Body of pancreas (tissue), 4 donors: ENCODE data around the gene SSR3. TPM values are rescaled to one million over a fixed set of nuclear protein-coding genes. Genes with fewer than 3 reads are reported as not detected.
"Not testable (repeated sequence)": the region's sequence is repeated elsewhere in the genome, so short reads cannot be mapped to it uniquely, and the experiment has no call there.

Source experiments
- ATAC-seq: fragments of 150-250 bp; one replicate; pipeline ENCODE4 v1.9.1; 2016
- DNase-seq, 4 donors: peaks; one replicate each; pipeline ENCODE4 v3.0.0-alpha.2; 2019
- H3K27ac ChIP-seq, 4 donors: fragments of 200-600 bp; sonication (generic); 1 replicate in 3 of 4; 2 replicates in 1 of 4; pipeline versions ENCODE4 v1.5.1 to v1.6.1; 2016 to 2019; ENCODE audit warnings: mild to moderate bottlenecking in 1 of 4, mixed read lengths in 1 of 4, moderate library complexity in 1 of 4
- H3K27me3 ChIP-seq, 2 donors: fragments of 200-600 bp; sonication (generic); one replicate each; pipeline ENCODE4 v1.6.0; 2016; ENCODE audit warnings: mild to moderate bottlenecking in 1 of 2
- H3K36me3 ChIP-seq, 2 donors: fragments of 200-600 bp; sonication (generic); replicated peaks in 1 of 2; 2 replicates each; pipeline ENCODE4 v1.5.1; 2016; ENCODE audit warnings: low read depth in 2 of 2; ENCODE audit not compliant: insufficient read depth in 1 of 2
- H3K4me1 ChIP-seq: fragments of 200-600 bp; sonication (generic); one replicate; pipeline ENCODE4 v1.6.0; 2016
- H3K4me3 ChIP-seq, 2 donors: fragments of 200-600 bp; sonication (generic); 1 replicate in 1 of 2; 2 replicates in 1 of 2; pipeline ENCODE4 v1.5.1; 2016 to 2019
- H3K9me3 ChIP-seq, 3 donors: fragments of 200-600 bp; sonication (generic); 1 replicate in 2 of 3; 2 replicates in 1 of 3; pipeline ENCODE4 v1.5.1; 2016
- CTCF ChIP-seq, 7 experiments: fragments of 450-650 bp in 4 of 7; fragments of 200-600 bp in 3 of 7; sonication (generic) in 3 of 7; IDR thresholded peaks; one replicate each; pipeline ENCODE4 v1.5.1; 2016 to 2019; ENCODE audit warnings: antibody characterized with exemption in 7 of 7
- POLR2A ChIP-seq, 3 donors: fragments of 450-650 bp; IDR thresholded peaks; one replicate each; pipeline ENCODE4 v1.6.1; 2016; ENCODE audit warnings: antibody characterized with exemption in 3 of 3, mild to moderate bottlenecking in 2 of 3
- WGBS, 2 donors: methylation state at CpG; one replicate each; pipeline ENCODE4 v1.1.5; 2017; 5-methylcytosine and 5-hydroxymethylcytosine counted together
- intact Hi-C: fragments of 100-400 bp; cut with DNase I; formaldehyde crosslinking; loops from one replicate; pipeline ENCODE4 v1.15.1; 2023
- total RNA-seq, 2 donors: library from RNA; depleted of rRNA; stranded (reverse); fragments of >200 nt; gene quantifications; one replicate each; pipeline ENCODE4 v1.1.0, GENCODE V29; 2016

The SSR3 gene
- total RNA-seq, 2 donors from 2014 or later = 77.1 to 97.5 TPM

- no peak overlapping the region for H3K27ac ChIP-seq
- H3K4me3 ChIP-seq = no peak overlapping the region
- no peak for ATAC-seq
- intact Hi-C loops = loop anchor here (10.0 kb wide), 1 partner anchor 91 kb away; no protein-coding TSS in a partner anchor
- H3K36me3 ChIP-seq = no peaks in the 10 kb centered on the region
- TF ChIP-seq CTCF (IDR thresholded peaks at IDR 0.05) (no peak), POLR2A (IDR thresholded peaks at IDR 0.05) (no peak)
- peaks cover 14% of the 10 kb centered on the region for H3K4me1 ChIP-seq
- WGBS, 2 donors = 33 to 50% methylated on average over 1 of the region's 1 CpG
- H3K27me3 ChIP-seq = no peaks in the 10 kb centered on the region
- DNase-seq = no peak
- H3K9me3 ChIP-seq = no peaks in the 10 kb centered on the region
Observed at GRCh38 chr3:156563900-156564682, 9.2 kb upstream of the SSR3 start.

- H3K4me3 ChIP-seq, ATAC-seq, H3K27me3 ChIP-seq, DNase-seq, H3K9me3 ChIP-seq, H3K36me3 ChIP-seq, H3K27ac ChIP-seq: not testable (repeated sequence)
- peaks cover 23% of the 10 kb centered on the region for H3K4me1 ChIP-seq
- 74 to 75% methylated on average over 8 of the region's 8 CpGs for WGBS, 2 donors
- intact Hi-C loops = loop anchor here (10.0 kb wide), 1 partner anchor 92 kb away; no protein-coding TSS in a partner anchor
Observed at GRCh38 chr3:156562486-156562885, 7.6 kb upstream of the SSR3 start.

- DNase-seq = no peak
- no peaks in the 10 kb centered on the region for H3K27me3 ChIP-seq
- ATAC-seq = no peak
Observed at GRCh38 chr3:156561533-156561932, 6.6 kb upstream of the SSR3 start.

GRCh38 chr3:156559321-156559720 is 4.4 kb upstream of the SSR3 start:
- Histone ChIP-seq H3K9me3 (no peaks in the 10 kb centered on the region), H3K27ac (peak overlapping the region in 3 of 4 donors; percentile 34 to 59 (median 40)), H3K4me3 (no peak overlapping the region), H3K27me3 (no peaks in the 10 kb centered on the region), H3K36me3 (no peaks in the 10 kb centered on the region), H3K4me1 (peaks cover 23% of the 10 kb centered on the region)
- TF ChIP-seq POLR2A (IDR thresholded peaks at IDR 0.05) (no peak), CTCF (IDR thresholded peaks at IDR 0.05) (no peak)
- ATAC-seq (no peak), DNase-seq (no peak)
- 3 to 9% methylated on average over 1 of the region's 1 CpG for WGBS, 2 donors
- intact Hi-C loops = no loop called here

More at GRCh38 chr3:156561533-156561932, 6.6 kb upstream of the SSR3 start:
- Histone ChIP-seq H3K36me3 (no peaks in the 10 kb centered on the region), H3K4me1 (peaks cover 23% of the 10 kb centered on the region), H3K4me3 (no peak overlapping the region), H3K9me3 (no peaks in the 10 kb centered on the region), H3K27ac (no peak overlapping the region)
- intact Hi-C loops = loop anchor here (10.0 kb wide), 1 partner anchor 93 kb away; no protein-coding TSS in a partner anchor
- 82 to 85% methylated on average over 2 of the region's 2 CpGs for WGBS, 2 donors
- TF ChIP-seq CTCF (IDR thresholded peaks at IDR 0.05) (no peak), POLR2A (IDR thresholded peaks at IDR 0.05) (no peak)

- ATAC-seq (no peak), DNase-seq (no peak)
- TF ChIP-seq POLR2A (IDR thresholded peaks at IDR 0.05) (no peak), CTCF (IDR thresholded peaks at IDR 0.05) (no peak)
- Histone ChIP-seq H3K9me3 (no peaks in the 10 kb centered on the region), H3K27me3 (no peaks in the 10 kb centered on the region), H3K4me1 (peaks cover 23% of the 10 kb centered on the region), H3K36me3 (no peaks in the 10 kb centered on the region), H3K4me3 (no peak overlapping the region), H3K27ac (peak overlapping the region in 3 of 4 donors; percentile 34 to 59 (median 40))
- intact Hi-C loops = no loop called here
Observed at GRCh38 chr3:156558389-156558788, 3.5 kb upstream of the SSR3 start.
